Ammon's horn (tissue), 1 donor: ENCODE data around the gene LY6G5B.

ENCODE experiments used
- DNase-seq: peaks from one replicate; pipeline ENCODE4 v3.0.0-alpha.2; 2016; ENCODE audit warnings: low spot score

The LY6G5B gene

GRCh38 chr6:31641370-31641769 is 28.4 kb upstream of the LY6G5B start:
- no peak for DNase-seq

DNA sequence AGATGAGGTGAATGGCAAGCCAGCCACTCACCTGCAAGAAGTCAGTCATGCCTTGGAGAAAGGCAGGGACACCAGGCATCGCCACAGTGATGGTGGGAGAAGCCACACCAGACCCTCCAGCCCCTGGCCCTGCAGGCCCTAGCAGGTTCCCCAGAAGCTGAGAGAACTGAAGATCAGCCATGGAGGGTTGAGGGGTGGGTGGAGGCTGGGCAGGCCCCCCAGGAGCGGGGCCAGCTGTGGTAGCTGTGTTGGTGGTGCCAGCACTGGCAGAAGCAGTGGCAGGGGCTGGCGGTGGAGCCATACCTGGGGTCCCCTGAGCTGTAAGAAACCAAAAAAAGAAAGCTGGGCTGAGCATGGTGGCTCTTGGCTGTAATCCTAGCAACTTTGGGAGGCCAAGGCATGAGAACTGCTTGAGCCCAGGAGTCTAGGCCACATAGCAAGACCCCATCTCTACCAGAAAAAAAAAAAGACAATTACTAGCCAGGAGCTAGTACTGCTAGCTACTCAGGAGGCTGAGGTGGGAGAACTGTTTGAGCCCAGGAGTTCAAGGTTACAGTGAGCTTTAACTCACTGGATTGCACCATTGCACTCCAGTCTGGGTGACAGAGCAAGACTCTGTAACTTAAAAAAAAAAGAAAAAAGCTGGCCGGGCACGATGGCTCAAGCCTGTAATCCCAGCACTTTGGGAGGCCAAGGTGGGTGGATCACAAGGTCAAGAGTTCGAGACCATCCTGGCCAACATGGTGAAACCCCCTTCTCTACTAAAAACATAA is 26.8 kb upstream of the LY6G5B start:
- no peak for DNase-seq

- no peak for DNase-seq
Observed at GRCh38 chr6:31643818-31644454, 25.8 kb upstream of the LY6G5B start.

- no peak for DNase-seq
Observed at GRCh38 chr6:31645325-31645724, 24.5 kb upstream of the LY6G5B start.

DNA sequence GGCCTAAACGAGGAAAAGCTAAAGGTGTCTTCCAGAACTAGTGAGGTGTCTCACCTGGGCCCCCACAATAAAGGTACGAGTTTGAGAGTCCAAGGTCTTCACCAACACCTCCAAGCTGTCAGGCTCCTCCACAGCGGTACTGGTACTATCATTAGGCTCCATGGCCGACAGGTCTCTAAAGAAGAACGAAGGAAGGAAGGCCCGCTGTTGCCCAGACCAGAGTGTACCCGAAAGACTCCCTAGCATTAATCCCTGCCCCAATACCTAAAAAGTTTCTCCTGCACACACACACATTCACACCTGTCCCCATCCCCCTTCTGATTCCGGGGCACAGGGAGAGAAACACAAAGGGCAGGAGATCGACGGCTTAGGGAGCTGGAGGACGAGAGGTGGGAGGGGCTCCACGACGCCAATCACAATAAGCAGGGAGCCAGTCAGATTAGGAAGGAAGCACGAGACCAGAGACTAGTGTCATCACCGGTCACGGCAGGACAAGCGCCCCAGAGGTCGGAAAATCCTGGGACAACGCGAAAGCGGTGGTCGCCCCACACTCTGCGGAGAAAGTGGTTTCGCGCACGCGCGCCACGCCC is 18.1 kb upstream of the LY6G5B start:
- DNase-seq = peak; percentile 79

DNA sequence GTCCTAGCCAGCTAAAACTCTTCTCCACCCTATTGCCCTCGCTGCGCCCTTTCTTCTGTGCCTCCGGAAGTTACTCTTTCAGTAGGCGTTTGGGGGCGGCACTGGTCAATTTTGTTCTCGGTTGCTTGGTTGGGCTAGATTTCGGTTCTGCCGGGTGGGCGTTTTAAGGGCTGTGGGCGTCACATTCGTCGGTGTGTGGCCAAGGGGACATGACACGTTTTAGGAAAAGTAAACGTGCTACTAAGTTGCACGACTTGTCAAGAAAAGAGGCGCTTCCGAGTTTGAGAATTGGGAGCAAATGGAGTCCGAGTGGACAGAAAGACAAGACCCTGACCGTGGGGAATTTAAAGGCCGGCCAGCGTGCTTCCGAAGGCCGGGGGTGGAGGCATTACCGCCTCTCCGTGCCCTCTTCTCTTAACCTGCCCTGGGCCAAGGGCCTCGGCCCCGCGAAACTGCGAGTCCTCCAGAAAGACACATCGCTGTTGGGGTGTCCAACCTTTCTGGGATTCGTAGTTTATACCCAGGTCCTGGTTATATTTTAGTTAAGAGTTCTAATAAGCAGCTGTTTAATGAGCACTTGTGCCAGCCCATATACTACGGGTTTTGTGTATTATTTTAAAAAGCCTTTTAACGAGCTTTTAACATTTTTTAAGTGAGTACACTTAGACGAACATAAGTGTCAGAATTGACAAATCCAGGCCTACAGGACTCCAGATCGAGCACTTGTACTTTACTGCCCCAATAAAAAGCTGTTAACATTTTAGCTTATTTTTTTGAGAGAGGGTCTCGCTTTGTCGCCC is 16.7 kb upstream of the LY6G5B start:
- DNase-seq = peak; percentile 92

DNA sequence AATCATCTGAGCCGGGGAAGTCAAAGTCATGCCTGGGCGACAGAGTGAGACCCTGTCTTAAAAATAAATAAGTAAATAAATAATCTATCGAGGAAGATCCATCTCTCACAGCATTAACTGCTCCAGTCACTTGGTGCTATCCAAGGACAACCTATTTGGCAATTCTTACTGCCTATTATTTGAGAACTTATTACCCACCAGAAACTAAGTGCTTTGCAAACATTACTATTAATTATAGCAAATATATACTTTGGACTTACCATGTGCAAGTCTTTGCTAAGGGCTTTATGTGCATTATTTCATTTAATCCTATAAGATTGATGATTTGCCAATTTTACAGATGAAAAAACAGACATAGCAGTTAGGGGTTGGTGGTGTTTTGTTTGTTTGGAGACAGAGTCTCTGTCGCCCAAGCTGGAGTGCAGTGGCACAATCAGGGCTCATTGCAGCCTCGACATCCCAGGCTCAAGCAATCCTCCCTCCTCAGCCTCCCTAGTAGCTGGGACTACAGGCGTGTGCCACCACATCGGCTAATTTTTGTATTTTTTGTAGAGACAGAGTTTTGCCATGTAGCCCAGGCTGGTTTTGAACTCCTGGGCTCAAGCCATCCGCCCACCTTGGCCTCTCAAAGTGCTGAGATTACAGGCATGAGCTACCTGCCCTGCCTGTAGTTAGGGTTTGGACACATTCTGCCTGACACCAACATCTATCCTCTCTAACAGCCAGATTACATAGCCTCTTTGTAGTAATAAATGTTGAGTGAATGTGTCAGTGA is 15.0 kb upstream of the LY6G5B start:
- DNase-seq = no peak

GRCh38 chr6:31655349-31656237 is 14.2 kb upstream of the LY6G5B start, which contains the start of gene APOM:
TSS of gene APOM (plus strand) at chr6:31655894. CDS start at chr6:31655967, 73 bp downstream.
- no peak for DNase-seq

- DNase-seq = no peak
Observed at GRCh38 chr6:31657406-31658157, 12.2 kb upstream of the LY6G5B start.

DNA sequence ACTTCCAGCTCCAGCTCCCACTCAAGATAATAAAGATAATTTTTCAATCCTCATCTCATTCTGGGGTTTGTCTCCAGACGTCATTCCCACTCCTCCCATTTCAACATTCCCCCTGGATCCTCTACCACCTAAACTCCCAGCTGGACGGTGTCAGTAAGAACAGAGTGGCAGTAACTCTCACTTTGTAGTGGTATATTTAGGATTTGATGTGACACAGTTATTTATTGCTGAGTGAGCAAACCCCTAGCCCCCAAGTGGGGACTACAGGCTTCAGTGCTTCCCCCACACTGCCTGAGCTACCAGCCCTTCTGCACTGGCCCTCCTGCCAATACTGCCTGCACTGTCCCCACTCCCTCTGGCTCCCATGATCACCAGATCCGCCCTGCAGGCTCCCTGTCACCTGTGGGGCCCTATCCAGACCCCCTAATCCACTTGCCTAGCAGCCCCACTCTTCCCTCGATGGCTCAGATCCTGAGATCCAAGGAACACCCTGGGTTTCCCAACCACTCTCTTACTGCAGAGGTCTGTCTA is 11.6 kb upstream of the LY6G5B start:
- DNase-seq = no peak

DNA sequence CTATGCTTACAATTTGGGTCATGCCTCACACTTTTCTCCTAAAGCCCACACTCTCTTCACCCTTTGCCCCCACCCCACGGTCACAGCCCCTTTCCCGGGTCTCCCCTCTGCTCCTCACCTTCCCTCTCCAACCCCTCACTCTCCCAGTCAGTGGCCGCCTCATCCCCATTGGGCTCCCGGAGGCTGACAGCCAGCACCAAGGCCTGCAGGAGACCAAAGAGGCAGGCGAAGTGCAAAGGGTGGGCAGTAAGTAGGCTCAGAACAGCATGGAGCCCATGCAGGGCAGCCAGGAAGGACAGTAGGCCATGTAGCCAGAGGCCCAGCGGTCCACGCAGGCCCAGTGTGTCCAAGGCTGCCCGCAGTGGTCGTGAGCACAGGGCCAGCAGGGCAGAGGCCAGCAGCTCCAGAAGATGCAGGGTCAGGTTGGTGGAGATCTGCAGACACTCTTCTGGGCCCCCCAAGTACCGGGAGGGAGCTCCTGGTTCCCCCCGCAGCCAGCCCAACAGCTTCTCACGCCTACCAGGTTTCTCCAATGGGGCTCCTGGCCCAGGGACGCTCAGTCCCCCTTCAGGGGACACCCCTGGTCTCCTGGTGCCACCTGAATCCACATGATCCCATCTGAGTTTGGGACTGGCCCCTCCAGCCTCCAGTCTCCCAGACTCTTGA is 10.7 kb upstream of the LY6G5B start:
- DNase-seq = no peak

DNA sequence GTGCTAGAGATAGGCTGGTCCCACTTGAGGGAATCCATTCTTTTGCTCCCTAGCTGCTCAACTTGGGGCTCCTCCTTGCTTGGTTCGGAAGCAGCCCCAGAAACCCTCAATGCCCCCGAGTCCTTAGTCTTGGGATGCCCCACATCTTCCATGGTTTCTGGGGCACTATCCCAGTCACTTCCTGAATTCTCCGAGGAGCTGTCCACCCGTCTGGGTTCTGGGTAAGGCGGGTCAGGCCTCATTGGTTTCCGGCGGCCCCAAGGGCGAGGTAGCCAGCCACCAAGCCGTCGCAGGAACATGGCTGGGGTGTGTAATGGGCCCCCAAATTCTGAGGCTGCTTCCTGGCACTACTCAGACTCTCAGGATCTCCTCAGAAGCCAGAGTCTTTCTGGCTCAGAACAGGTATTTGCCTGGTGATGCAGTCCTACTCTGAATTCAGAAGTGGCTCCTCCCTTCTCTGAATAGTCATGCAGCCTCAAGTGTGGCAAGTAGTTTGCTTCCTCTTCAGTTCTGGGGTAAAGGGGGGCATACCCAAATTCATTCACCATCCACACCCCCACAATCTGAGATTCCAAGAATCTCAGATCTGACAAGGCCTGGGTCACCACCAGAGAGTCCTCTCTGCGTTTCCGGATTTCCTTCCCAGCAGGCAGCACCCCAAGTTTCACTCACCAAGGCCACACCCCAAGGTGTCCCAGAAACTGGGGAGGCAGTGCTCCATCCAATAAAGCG is 10.0 kb upstream of the LY6G5B start:
- no peak for DNase-seq

DNA sequence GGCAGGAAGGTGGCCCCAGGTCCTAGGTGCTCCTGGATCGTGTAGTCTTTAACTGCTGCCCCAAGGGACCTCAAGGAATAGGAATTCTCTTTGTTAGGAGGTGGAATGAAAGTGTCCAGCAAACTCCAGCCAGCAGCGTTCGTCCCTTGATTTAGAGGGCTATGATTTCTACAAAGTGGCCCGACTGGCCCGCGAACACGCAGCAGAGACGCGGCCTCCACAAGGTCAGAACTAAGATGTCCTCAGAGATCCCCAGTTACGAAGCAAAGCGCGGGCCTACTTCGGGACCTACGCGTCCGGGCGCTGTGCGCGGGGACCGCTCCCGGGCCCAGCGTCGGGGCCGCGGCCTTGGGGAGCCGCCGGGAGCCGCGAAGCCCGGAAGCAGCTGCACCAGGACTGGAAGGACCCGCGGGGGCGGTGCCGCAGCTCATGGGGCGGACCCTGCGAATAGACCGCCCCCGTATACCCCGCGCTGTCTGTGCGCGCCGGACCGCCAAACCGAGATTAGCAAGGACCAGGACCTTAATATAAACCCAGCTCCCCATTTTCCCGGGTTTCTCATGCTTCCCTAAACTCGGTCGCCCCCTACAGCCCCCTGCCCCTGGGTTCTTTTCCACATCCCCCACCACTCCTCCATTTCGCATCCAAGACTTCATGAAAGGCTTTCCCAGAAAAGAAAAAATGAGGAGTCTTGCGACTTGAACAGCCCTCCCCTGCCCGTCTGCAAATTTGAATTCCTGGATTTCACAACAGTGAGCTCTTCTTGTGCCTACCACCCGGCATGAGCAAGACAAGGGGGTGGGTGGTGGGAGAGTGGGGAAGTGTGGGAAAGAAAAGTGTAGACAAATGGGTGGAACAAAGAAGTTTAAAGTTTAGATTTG is 9.2 kb upstream of the LY6G5B start, which contains the start of gene C6orf47:
Gene C6orf47, minus strand, starts transcription at position 398 of the 881 bp plus-strand sequence. CDS start 831 bp downstream, outside the sequence.
- DNase-seq = peak; percentile 89

- DNase-seq = no peak
Observed at GRCh38 chr6:31661262-31662123, 8.3 kb upstream of the LY6G5B start.

- DNase-seq = no peak
Observed at GRCh38 chr6:31662124-31662723, 7.6 kb upstream of the LY6G5B start.
